ENCODE measurements around the gene RAB22A.

DNA sequence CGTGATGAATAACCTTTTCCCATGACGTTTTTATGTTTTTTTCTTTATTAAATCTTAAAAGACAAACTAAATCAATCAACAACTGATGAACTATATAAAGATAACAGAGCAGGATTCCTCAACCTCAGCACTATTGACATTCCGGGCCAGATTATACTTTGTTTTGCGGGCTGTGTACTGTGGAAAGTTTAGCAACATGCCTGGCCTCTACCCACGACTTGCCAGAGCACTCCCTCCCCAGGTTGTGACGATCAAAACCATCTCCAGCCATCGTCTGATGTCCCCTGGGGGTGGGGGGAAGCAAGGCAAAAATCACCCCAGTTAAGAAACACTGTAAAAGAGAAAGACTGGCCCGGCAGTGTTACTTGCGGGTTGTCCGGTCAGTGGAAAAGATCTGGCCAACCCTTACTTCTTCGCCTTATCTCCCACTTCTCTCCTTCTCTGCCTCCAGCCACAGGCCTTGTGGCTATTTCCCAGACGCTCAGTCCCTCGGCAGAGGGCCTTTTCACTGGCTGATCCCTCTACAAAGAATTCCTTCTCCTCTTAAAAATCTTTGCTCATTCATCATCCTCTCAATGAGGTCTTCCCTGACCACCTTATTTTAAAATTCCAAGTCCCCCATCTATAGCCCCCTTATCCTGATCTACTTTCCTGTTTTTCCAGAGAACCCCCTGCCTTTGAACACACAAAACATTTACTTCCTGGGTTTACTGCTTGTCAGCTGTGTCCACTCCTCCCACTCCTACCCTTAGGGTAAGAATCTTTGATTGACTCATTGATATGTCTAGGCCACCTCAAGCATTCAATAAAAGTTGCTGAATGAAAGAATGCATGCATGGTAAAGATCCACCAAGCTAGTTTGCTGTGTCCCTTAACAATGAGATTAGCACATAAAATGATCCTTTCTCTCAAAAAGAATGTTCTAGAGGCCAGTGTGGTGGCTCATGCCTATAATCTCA, 14.7 kb upstream of the RAB22A start:
- TF ChIP-seq CTCF (IDR thresholded peaks at IDR 0.05), result no peak
- TF ChIP-seq POLR2A (IDR thresholded peaks at IDR 0.05), result no peak
